SK-N-SH treated with all-trans-retinoic acid at 6 μM for 48 hours (cell line): Measurements from ENCODE around the gene EPOP.

Experiments used
- ATAC-seq: fragments of 200-7000 bp; cut with Tn5 transposase; 3 replicates; pipeline ENCODE4 v1.9.1; 2020; ENCODE audit warnings: mild to moderate bottlenecking, moderate library complexity
- ARNTL ChIP-seq: fragments of 450-650 bp; formaldehyde crosslinking; IDR thresholded peaks from 2 replicates; pipeline ENCODE4 v1.5.0; 2020; ENCODE audit warnings: low read depth, mild to moderate bottlenecking, moderate library complexity, borderline replicate concordance
- BACH2 ChIP-seq: fragments of 250-450 bp; sonication (Bioruptor Pico); IDR thresholded peaks from 2 replicates; pipeline ENCODE4 v1.9.0; 2021; ENCODE audit warnings: mild to moderate bottlenecking, borderline replicate concordance
- CREB5 ChIP-seq: fragments of 250-450 bp; sonication (Bioruptor Pico); IDR thresholded peaks from 2 replicates; pipeline ENCODE4 v1.5.1; 2020; ENCODE audit warnings: low read depth, mild to moderate bottlenecking, moderate library complexity
- CSDC2 ChIP-seq: fragments of 250-450 bp; sonication (Bioruptor Pico); IDR thresholded peaks from 2 replicates; pipeline ENCODE4 v1.5.0; 2020; ENCODE audit warnings: mild to moderate bottlenecking, moderate library complexity
- CSRNP3 ChIP-seq: fragments of 250-450 bp; sonication (Bioruptor Pico); IDR thresholded peaks from 2 replicates; pipeline ENCODE4 v1.5.1; 2021; ENCODE audit warnings: mild to moderate bottlenecking, moderate library complexity
- ESRRG ChIP-seq: fragments of 250-450 bp; sonication (Bioruptor Pico); IDR thresholded peaks from 2 replicates; pipeline ENCODE4 v1.6.1; 2021; ENCODE audit warnings: mild to moderate bottlenecking
- GLIS3 ChIP-seq: fragments of 250-450 bp; sonication (Bioruptor Pico); IDR thresholded peaks from 2 replicates; pipeline ENCODE4 v1.5.0; 2020; ENCODE audit warnings: mild to moderate bottlenecking, moderate library complexity
- ISL1 ChIP-seq: fragments of 250-450 bp; sonication (Bioruptor Pico); IDR thresholded peaks from 2 replicates; pipeline ENCODE4 v2.1.2; 2022; ENCODE audit warnings: mild to moderate bottlenecking, moderate library complexity
- OSR1 ChIP-seq: fragments of 250-450 bp; sonication (Bioruptor Pico); IDR thresholded peaks from 2 replicates; pipeline ENCODE4 v1.8.0; 2022; ENCODE audit warnings: moderate library complexity, mild to moderate bottlenecking, inconsistent platforms
- PATZ1 ChIP-seq: fragments of 250-450 bp; sonication (Bioruptor Pico); IDR thresholded peaks from 2 replicates; pipeline ENCODE4 v1.8.0; 2020; ENCODE audit warnings: mild to moderate bottlenecking, moderate library complexity, borderline replicate concordance
- POU6F1 ChIP-seq: fragments of 250-450 bp; sonication (Bioruptor Pico); IDR thresholded peaks from 2 replicates; pipeline ENCODE4 v1.8.0; 2021; ENCODE audit warnings: low read depth, mild to moderate bottlenecking, moderate library complexity, borderline replicate concordance
- PPARA ChIP-seq: fragments of 250-450 bp; sonication (Bioruptor Pico); IDR thresholded peaks from 2 replicates; pipeline ENCODE4 v1.5.0; 2020; ENCODE audit warnings: mild to moderate bottlenecking, borderline replicate concordance
- RARB ChIP-seq: fragments of 250-450 bp; sonication (Bioruptor Pico); IDR thresholded peaks from 2 replicates; pipeline ENCODE4 v1.8.0; 2021; ENCODE audit warnings: mild to moderate bottlenecking, moderate library complexity
- SNAI2 ChIP-seq: fragments of 250-450 bp; sonication (Bioruptor Pico); IDR thresholded peaks from 2 replicates; pipeline ENCODE4 v1.5.0; 2020; ENCODE audit warnings: mild to moderate bottlenecking, moderate library complexity
- TCF4 ChIP-seq: fragments of 250-450 bp; sonication (Bioruptor Pico); IDR thresholded peaks from 2 replicates; pipeline ENCODE4 v1.8.0; 2021; ENCODE audit warnings: mild to moderate bottlenecking, moderate library complexity, borderline replicate concordance
- TOX ChIP-seq: fragments of 250-450 bp; sonication (Bioruptor Pico); IDR thresholded peaks from 2 replicates; pipeline ENCODE4 v1.8.0; 2021; ENCODE audit warnings: mild to moderate bottlenecking, moderate library complexity, borderline replicate concordance
- TSHZ2 ChIP-seq: fragments of 250-450 bp; sonication (Bioruptor Pico); IDR thresholded peaks from 2 replicates; pipeline ENCODE4 v1.5.0; 2020; ENCODE audit warnings: mild to moderate bottlenecking, moderate library complexity
- ZC3H10 ChIP-seq: fragments of 250-450 bp; sonication (Bioruptor Pico); IDR thresholded peaks from 2 replicates; pipeline ENCODE4 v1.5.1; 2021; ENCODE audit warnings: mild to moderate bottlenecking, moderate library complexity
- ZFP3 ChIP-seq: fragments of 250-450 bp; sonication (Bioruptor Pico); IDR thresholded peaks from 2 replicates; pipeline ENCODE4 v1.5.0; 2020; ENCODE audit warnings: mild to moderate bottlenecking, moderate library complexity
- ZFP30 ChIP-seq: fragments of 450-650 bp; formaldehyde crosslinking; IDR thresholded peaks from 2 replicates; pipeline ENCODE4 v1.5.0; 2022; ENCODE audit warnings: mild to moderate bottlenecking, moderate library complexity
- ZNF565 ChIP-seq: fragments of 450-650 bp; formaldehyde crosslinking; conservative IDR thresholded peaks from 2 replicates; pipeline ENCODE4 v1.5.0; 2020; ENCODE audit warnings: low read depth, mild to moderate bottlenecking, moderate library complexity
- ZNF70 ChIP-seq: fragments of 450-650 bp; formaldehyde crosslinking; IDR thresholded peaks from 2 replicates; pipeline ENCODE4 v1.5.0; 2020; ENCODE audit warnings: mild to moderate bottlenecking, moderate library complexity
- ZNF8 ChIP-seq: fragments of 450-650 bp; formaldehyde crosslinking; IDR thresholded peaks from 2 replicates; pipeline ENCODE4 v1.5.0; 2020; ENCODE audit warnings: mild to moderate bottlenecking, moderate library complexity

Gene EPOP

GRCh38 chr17:38720941-38721340, 46.2 kb upstream of the EPOP start:
- ATAC-seq: no peak
- TF ChIP-seq TCF4 (CRISPR knock-in tag) (no peak), PATZ1 (no peak), ZNF565 (CRISPR knock-in tag) (no peak), PPARA (no peak), CSDC2 (CRISPR knock-in tag) (no peak), ZFP3 (no peak), POU6F1 (no peak), ZC3H10 (CRISPR knock-in tag) (no peak), ZNF70 (CRISPR knock-in tag) (no peak), ZFP30 (CRISPR knock-in tag) (no peak), BACH2 (CRISPR knock-in tag) (no peak), ZNF8 (CRISPR knock-in tag) (no peak), ESRRG (CRISPR knock-in tag) (no peak), ARNTL (CRISPR knock-in tag) (no peak), RARB (no peak), ISL1 (no peak), CSRNP3 (no peak)

GRCh38 chr17:38719943-38720641, 45.3 kb upstream of the EPOP start:
- TF ChIP-seq GLIS3 (CRISPR knock-in tag) (no peak), OSR1 (CRISPR knock-in tag) (no peak), TSHZ2 (no peak), BACH2 (CRISPR knock-in tag) (no peak), PPARA (no peak), PATZ1 (no peak), ZNF565 (CRISPR knock-in tag) (no peak), CSRNP3 (no peak), SNAI2 (CRISPR knock-in tag) (no peak), TOX (CRISPR knock-in tag) (no peak), CREB5 (CRISPR knock-in tag) (no peak), ESRRG (CRISPR knock-in tag) (no peak), ZNF8 (CRISPR knock-in tag) (no peak)
- no peak for ATAC-seq
